HG03039 (cell line): ENCODE results near the gene MEIOB.

Experiments
- ATAC-seq: cut with Tn5 transposase; IDR thresholded peaks from one replicate; pipeline ENCODE4 v1.9.1; 2021; ENCODE audit warnings: mild to moderate bottlenecking, moderate library complexity; ENCODE audit not compliant: unreplicated experiment

Gene MEIOB

DNA sequence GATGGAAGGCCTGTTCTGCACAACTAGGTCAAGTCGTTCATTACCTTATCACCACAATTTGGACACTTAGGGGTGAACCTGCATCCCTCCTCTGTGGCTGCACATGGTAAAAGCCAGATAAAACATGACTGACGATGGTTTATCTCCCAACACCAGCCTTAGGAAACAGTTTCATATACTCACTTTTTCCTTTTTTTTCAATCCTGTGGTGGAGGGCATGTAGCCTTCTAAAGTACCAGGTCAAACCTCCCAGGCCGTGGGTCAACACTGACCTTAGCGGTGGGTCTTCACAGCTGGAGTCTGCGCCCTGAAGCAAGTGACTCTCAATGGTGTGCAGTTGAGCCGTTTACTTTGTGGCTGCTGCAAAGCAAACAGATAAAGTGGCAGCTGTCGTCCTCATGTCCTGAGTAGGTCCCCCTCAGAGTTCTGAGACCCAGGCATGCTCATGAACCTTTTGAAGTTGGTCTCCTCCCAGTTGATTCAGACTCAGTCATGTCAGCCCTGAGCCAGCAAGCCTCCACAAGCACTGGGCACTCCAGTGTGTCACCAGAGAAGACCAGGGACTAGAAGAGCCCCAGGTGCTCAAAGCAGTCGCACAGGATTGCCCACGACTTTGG is 39.0 kb downstream of the MEIOB start:
- no peak for ATAC-seq

- no peak for ATAC-seq
Measured at GRCh38 chr16:1831186-1832075, 40.5 kb downstream of the MEIOB start.

GRCh38 chr16:1830213-1830612 is 41.8 kb downstream of the MEIOB start:
- ATAC-seq, result no peak

- no peak for ATAC-seq
Measured at GRCh38 chr16:1828645-1829410, 43.1 kb downstream of the MEIOB start.

DNA sequence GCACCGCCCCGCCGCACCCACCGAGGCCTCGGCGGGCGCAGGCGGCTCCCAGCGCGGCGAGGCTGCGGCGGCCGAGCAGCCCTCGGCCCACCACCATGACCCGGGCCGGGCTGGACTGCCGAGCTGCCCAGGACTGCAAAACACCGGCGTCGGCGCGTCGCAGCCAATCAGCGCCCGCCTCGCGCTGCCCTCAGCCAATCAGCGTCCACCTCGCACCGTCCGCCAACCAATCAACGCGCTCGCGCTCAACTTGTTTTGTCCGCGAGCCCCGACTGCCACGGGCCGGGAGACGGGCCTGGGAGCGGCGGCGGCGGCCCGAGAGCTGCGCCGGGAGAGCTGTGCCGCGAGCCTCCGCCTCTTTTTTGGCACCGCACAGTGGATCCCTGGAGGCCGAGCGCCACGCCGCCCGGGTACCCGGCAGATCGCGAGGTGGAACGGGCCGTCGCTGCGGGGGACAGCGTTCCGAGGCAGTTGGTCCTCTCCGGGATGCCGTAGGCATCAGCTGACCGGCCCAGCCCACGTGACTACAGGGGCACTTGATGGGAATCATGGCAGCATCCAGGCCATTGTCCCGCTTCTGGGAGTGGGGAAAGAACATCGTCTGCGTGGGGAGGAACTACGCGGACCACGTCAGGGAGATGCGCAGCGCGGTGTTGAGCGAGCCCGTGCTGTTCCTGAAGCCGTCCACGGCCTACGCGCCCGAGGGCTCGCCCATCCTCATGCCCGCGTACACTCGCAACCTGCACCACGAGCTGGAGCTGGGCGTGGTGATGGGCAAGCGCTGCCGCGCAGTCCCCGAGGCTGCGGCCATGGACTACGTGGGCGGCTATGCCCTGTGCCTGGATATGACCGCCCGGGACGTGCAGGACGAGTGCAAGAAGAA is 45.0 kb downstream of the MEIOB start, which contains the start of the genes FAHD1 and HAGH:
TSS of gene FAHD1 (plus strand) at position 516 of the 883 bp plus-strand sequence. CDS start at position 549, 33 bp downstream.
TSS of gene HAGH (minus strand) at position 135 of the 883 bp plus-strand sequence. CDS start at position 97, 38 bp downstream.
- ATAC-seq, result peak; percentile 78

GRCh38 chr16:1825864-1826690 is 45.9 kb downstream of the MEIOB start:
- peak; percentile 41 for ATAC-seq

DNA sequence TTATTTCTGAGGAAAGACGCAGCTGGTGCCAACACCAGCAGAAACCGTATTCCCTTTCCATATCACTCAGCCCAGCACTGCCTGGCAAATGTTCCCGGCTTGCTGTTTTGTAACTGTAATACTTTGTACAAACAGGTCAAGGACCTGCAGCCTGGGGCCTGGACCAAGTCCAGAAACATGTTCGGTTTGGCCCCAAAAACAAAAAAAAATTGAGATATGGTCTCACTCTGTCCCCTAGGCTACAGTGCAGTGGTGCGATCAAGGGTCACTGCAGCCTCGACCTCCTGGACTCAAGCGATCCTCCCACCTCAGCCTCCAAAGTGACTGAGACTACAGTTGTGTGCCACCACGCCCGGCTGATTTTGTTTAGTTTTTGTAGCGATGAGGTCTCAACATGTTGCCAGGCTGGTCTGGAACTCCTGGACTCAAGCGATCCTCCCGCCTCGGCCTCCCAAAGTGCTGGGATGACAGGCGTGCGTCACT is 46.5 kb downstream of the MEIOB start:
- no peak for ATAC-seq

- no peak for ATAC-seq
Measured at GRCh38 chr16:1823821-1824220, 48.1 kb downstream of the MEIOB start.

DNA sequence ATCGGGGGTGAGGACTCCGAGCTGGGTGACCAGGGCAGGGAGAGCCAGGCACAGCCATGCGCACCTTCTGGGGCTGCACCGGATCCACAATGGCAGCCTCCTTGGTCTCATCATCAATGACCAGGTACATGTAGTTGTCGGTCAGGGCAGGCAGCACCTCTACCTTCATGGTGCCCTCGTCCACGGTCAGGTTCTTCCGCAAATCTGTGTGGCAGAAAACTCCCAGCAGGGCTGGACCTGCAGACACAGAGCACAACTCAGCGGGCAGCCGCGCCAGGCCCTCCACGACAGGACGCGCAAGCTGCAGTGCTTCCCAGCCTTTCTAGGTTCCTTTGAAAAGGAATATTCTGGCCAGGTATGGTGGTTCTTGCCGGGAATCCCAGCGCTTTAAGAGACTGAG is 49.2 kb downstream of the MEIOB start:
- no peak for ATAC-seq

DNA sequence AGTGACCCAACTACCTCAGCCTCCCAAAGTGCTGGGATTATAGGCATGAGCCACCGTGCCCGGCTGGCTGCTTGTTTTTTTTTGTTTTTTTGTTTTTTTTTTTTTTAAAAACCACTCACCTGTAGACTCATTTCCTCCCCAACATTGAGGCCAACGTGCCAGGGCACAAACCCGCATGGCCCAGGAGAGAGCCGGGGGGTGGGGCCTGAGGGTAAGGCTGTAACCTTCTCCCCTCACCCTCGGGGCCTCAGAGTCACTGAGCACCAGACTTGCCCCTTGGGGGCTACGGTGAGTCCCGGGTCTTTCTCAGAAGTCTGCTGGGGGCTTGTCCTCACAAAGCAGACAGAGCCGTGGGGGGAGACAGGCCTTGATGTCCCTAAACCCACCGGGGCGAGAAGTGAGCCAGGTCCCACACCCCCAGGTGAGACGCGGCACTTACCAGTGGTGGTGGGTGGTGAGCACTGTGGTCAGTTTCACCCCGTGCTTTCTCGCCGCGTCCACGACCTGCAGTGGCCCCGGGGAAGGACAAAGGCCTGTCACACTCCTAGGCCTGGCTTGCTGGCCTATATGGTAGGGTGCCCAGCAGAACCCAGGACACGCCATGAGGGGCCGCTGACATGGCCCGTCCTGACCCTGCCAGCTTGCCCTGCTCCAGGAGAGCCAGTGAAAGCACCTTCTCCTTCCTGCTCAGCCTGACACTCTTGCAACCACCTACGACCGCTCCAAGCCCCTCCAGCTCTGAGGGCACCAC is 49.9 kb downstream of the MEIOB start:
- ATAC-seq, result no peak

DNA sequence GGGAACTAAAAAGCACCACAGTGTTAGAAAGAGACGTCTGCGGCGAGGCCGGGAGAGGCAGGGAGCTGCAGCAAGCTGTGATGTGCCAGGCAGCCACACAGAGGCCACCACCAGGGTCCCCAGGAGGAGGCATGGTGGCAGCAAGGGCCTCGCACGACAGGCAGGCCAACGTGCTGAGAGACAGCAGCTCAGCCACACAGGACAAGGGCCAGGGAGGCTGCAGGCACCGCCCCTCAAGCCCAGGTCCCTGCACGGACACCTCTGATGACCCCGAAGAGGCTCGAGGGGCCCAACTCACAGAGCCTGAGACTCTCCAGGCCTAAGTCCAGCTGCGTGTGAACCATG is 51.0 kb downstream of the MEIOB start:
- no peak for ATAC-seq

- ATAC-seq, result no peak
Measured at GRCh38 chr16:1820096-1820945, 51.6 kb downstream of the MEIOB start.

GRCh38 chr16:1819611-1820010 is 52.4 kb downstream of the MEIOB start:
- ATAC-seq, result no peak

- ATAC-seq, result no peak
Measured at GRCh38 chr16:1818873-1819525, 53.0 kb downstream of the MEIOB start.

DNA sequence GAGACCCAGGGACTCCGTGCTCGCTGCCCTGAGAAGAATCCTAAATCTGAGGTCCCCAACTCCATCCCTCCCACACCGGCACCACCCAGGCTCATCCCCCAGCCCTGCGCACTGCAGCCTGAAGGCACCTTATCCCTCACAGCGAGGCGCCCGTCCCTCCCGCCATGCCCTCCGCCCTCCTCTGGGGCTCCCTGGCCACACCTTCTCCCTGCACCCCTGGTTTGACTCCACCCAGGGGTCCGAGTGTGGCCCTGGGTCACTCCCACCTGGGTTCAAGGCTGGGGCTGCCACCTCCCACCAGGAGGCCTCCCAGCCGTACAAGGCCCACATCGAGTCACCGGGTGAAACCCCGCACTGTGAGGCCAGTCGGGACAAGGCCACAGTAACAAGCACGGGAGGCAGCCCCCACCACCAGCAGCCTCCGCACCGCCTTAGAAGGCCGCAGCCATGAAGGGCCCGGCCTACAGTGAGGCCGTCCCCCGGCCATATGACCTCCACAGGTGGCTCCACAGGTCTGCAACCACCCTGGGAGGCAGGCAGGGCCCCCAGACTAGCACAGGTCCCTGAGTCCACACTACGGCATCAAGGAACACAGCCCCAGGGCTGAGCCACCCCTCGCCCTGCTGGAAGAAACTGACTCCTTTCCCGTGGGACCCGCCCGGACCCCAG is 53.6 kb downstream of the MEIOB start:
- no peak for ATAC-seq

DNA sequence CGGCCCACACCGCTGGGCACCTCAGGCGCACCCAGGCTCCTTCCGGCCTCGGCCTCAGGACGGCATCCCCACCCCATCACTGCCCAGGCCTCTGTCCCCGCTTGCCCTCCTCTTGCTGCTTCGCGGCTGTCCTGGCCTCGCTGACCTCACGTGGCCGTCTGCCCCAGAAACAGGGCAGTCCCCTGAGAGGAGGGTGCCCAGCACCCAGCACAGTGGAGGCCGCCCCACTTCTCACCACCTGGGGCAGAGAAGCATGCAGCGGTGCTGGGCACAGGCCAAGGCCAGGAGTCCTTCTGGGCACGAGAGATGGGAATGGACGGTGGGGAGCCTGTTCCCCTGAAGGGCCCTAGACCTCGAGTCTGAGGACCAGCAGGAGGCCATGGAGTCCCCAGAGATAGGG is 54.2 kb downstream of the MEIOB start:
- no peak for ATAC-seq

DNA sequence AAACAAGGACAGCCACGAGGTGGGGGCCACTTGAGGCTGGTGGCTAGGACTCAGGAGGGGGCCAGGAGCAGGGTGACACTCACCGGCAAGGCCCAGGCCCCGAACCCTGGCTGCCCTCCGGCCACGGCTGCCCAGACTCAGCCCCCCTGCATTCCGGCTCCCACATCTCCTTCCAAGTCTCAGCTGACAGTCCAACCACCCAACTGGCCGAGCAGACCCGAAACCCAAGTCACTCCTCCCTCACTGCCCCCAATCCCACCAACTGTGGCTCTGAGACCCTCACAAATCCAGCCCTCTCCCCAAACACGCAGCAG is 54.7 kb downstream of the MEIOB start:
- ATAC-seq, result no peak
